H9 (cell line): ENCODE measurements around the gene NYAP2. TPM values are rescaled to one million over a fixed set of nuclear protein-coding genes. Genes with fewer than 3 reads are reported as not detected.

Source experiments
- DNase-seq: peaks from one replicate; pipeline ENCODE4 v3.0.0-alpha.2; 2017
- H2AFZ ChIP-seq: one replicate; pipeline ENCODE4 v1.6.1; 2013; ENCODE audit warnings: mild to moderate bottlenecking, low read length, control low read depth, moderate library complexity
- H2AK5ac ChIP-seq: 2 replicates; pipeline ENCODE4 v1.6.1; 2013; ENCODE audit warnings: low read length, control low read depth, mixed read lengths; ENCODE audit not compliant: insufficient read length
- H2BK120ac ChIP-seq: one replicate; pipeline ENCODE4 v1.6.1; 2013; ENCODE audit warnings: low read depth, mild to moderate bottlenecking, low read length, control low read depth, inconsistent platforms; ENCODE audit not compliant: poor library complexity, severe bottlenecking
- H2BK12ac ChIP-seq: 2 replicates; pipeline ENCODE4 v1.6.1; 2013; ENCODE audit warnings: low read length, control low read depth, mixed read lengths, low read depth; ENCODE audit not compliant: insufficient read length
- H2BK15ac ChIP-seq: 2 replicates; pipeline ENCODE4 v1.6.1; 2013; ENCODE audit warnings: low read depth, low read length, control low read depth
- H2BK20ac ChIP-seq: one replicate; pipeline ENCODE4 v1.6.1; 2013; ENCODE audit warnings: low read depth, mild to moderate bottlenecking, low read length, control low read depth, inconsistent platforms; ENCODE audit not compliant: poor library complexity, severe bottlenecking
- H2BK5ac ChIP-seq: 2 replicates; pipeline ENCODE4 v1.6.1; 2013; ENCODE audit warnings: low read length, control low read depth, mixed read lengths; ENCODE audit not compliant: insufficient read length
- H3K14ac ChIP-seq: 2 replicates; pipeline ENCODE4 v1.6.1; 2013; ENCODE audit warnings: low read length, control low read depth; ENCODE audit not compliant: insufficient read depth
- H3K18ac ChIP-seq: 2 replicates; pipeline ENCODE4 v1.6.1; 2013; ENCODE audit warnings: low read depth, mild to moderate bottlenecking, mixed read lengths, low read length, control low read depth; ENCODE audit not compliant: insufficient read length
- H3K23ac ChIP-seq: 2 replicates; pipeline ENCODE4 v1.6.1; 2013; ENCODE audit warnings: low read length, control low read depth, mixed read lengths, low read depth; ENCODE audit not compliant: insufficient read length
- H3K23me2 ChIP-seq: 2 replicates; pipeline ENCODE4 v1.6.1; 2013; ENCODE audit warnings: low read depth, mild to moderate bottlenecking, mixed read lengths, low read length, control low read depth; ENCODE audit not compliant: insufficient read length, poor library complexity, severe bottlenecking
- H3K27ac ChIP-seq: 2 replicates; pipeline ENCODE4 v1.5.1; 2013; ENCODE audit warnings: low read length, control low read depth, mixed read lengths, low read depth; ENCODE audit not compliant: insufficient read length
- H3K27me3 ChIP-seq: 2 replicates; pipeline ENCODE4 v1.6.1; 2013; ENCODE audit warnings: low read length, control low read depth, inconsistent platforms; ENCODE audit not compliant: insufficient read depth
- H3K4ac ChIP-seq: 2 replicates; pipeline ENCODE4 v1.6.1; 2013; ENCODE audit warnings: low read depth, mild to moderate bottlenecking, control low read depth, inconsistent platforms, low read length, moderate library complexity
- H3K4me1 ChIP-seq: 2 replicates; pipeline ENCODE4 v1.6.1; 2013; ENCODE audit warnings: low read length, control low read depth, inconsistent platforms; ENCODE audit not compliant: insufficient read depth
- H3K4me2 ChIP-seq: 2 replicates; pipeline ENCODE4 v1.6.1; 2013; ENCODE audit warnings: low read length, control low read depth, mixed read lengths; ENCODE audit not compliant: insufficient read length, insufficient read depth
- H3K56ac ChIP-seq: 2 replicates; pipeline ENCODE4 v1.6.1; 2013; ENCODE audit warnings: low read depth, mild to moderate bottlenecking, mixed read lengths, low read length, control low read depth; ENCODE audit not compliant: insufficient read length
- H3K79me1 ChIP-seq: 2 replicates; pipeline ENCODE4 v1.6.1; 2013; ENCODE audit warnings: low read depth, mild to moderate bottlenecking, moderate library complexity, low read length, control low read depth, inconsistent platforms; ENCODE audit not compliant: insufficient read depth, poor library complexity, severe bottlenecking
- H3K79me2 ChIP-seq: 2 replicates; pipeline ENCODE4 v1.6.1; 2013; ENCODE audit warnings: low read length, control low read depth, inconsistent platforms; ENCODE audit not compliant: insufficient read depth
- H3K9ac ChIP-seq: 2 replicates; pipeline ENCODE4 v1.6.1; 2013; ENCODE audit warnings: low read length, control low read depth, mixed read lengths; ENCODE audit not compliant: insufficient read length; ENCODE audit errors: extremely low read depth
- H3K9me3 ChIP-seq: one replicate; pipeline ENCODE4 v1.6.1; 2013; ENCODE audit warnings: low read depth, low read length, inconsistent platforms; ENCODE audit not compliant: control insufficient read depth
- H3T11ph ChIP-seq: one replicate; pipeline ENCODE4 v1.6.1; 2013; ENCODE audit warnings: mild to moderate bottlenecking, low read length, control low read depth, inconsistent platforms
- H4K20me1 ChIP-seq: one replicate; pipeline ENCODE4 v1.6.1; 2013; ENCODE audit not compliant: control insufficient read depth, insufficient read length, insufficient read depth
- H4K5ac ChIP-seq: 2 replicates; pipeline ENCODE4 v1.6.1; 2013; ENCODE audit warnings: low read depth, mild to moderate bottlenecking, mixed read lengths, low read length, control low read depth; ENCODE audit not compliant: insufficient read length
- H4K8ac ChIP-seq: replicated peaks from 2 replicates; pipeline ENCODE4 v1.6.1; 2013; ENCODE audit warnings: low read length, control low read depth, mixed read lengths, low read depth; ENCODE audit not compliant: insufficient read length
- H4K91ac ChIP-seq: 2 replicates; pipeline ENCODE4 v1.6.1; 2013; ENCODE audit warnings: low read depth, mild to moderate bottlenecking, moderate library complexity, mixed read lengths, low read length, control low read depth; ENCODE audit not compliant: insufficient read length
- H3K27ac Mint-ChIP-seq, 3 experiments: 2 replicates in 2 of 3; 3 replicates in 1 of 3; pipeline ENCODE4 v1.8.0; 2020 to 2021; ENCODE audit warnings: mixed read lengths in 3 of 3, mild to moderate bottlenecking in 1 of 3, moderate library complexity in 1 of 3
- H3K27me3 Mint-ChIP-seq: 2 replicates; pipeline ENCODE4 v1.8.0; 2021; ENCODE audit warnings: low read depth, mild to moderate bottlenecking, moderate library complexity, mixed read lengths
- H3K36me3 Mint-ChIP-seq, 3 experiments: 2 replicates in 2 of 3; 3 replicates in 1 of 3; pipeline ENCODE4 v1.8.0; 2020 to 2021; ENCODE audit warnings: low read depth in 3 of 3, mixed read lengths in 3 of 3; ENCODE audit not compliant: insufficient read depth in 1 of 3
- H3K4me1 Mint-ChIP-seq, 2 experiments: 2 replicates each; pipeline ENCODE4 v1.8.0; 2020; ENCODE audit warnings: mixed read lengths in 2 of 2
- H3K4me3 Mint-ChIP-seq, 2 experiments: 2 replicates in 1 of 2; 3 replicates in 1 of 2; pipeline ENCODE4 v1.8.0; 2020 to 2021; ENCODE audit warnings: mild to moderate bottlenecking in 2 of 2, mixed read lengths in 2 of 2, moderate library complexity in 1 of 2
- H3K9me3 Mint-ChIP-seq, 2 experiments: 2 replicates in 1 of 2; 3 replicates in 1 of 2; pipeline ENCODE4 v1.8.0; 2020; ENCODE audit warnings: mild to moderate bottlenecking in 2 of 2, mixed read lengths in 2 of 2, moderate library complexity in 1 of 2
- CTCF ChIP-seq: fragments of 200-600 bp; sonication (generic); conservative IDR thresholded peaks from 3 replicates; pipeline ENCODE4 v1.8.0; 2021; ENCODE audit warnings: antibody characterized with exemption, mild to moderate bottlenecking
- WGBS: extraction: QIAGEN DNeasy Blood & Tissue Kit; methylation state at CpG from one replicate; pipeline ENCODE4 v1.1.7; 2013; ENCODE audit warnings: missing lambda C conversion rate, low lambda C conversion rate, mixed read lengths; ENCODE audit not compliant: insufficient read length; ENCODE audit errors: extremely low coverage; 5-methylcytosine and 5-hydroxymethylcytosine counted together
- total RNA-seq: library from RNA; stranded (reverse); gene quantifications from 2 replicates; pipeline ENCODE4 v1.2.1, GENCODE V29; 2021

Gene NYAP2
- total RNA-seq, 1 experiment from 2014 or later = not detected

- no peak overlapping the region for H3K9ac ChIP-seq
- H3K9me3 Mint-ChIP-seq = peaks cover 3 to 5% of the 10 kb centered on the region in 2 experiments; a peak in 3 of 5 replicates
Measured at GRCh38 chr2:225598897-225599296, 199.4 kb downstream of the NYAP2 start.

More at GRCh38 chr2:225598897-225599296, 199.4 kb downstream of the NYAP2 start:
- H3K4me3 Mint-ChIP-seq = no peak overlapping the region
- Histone ChIP-seq H4K5ac (no peak overlapping the region), H3K14ac (no peak overlapping the region), H2BK5ac (no peak overlapping the region), H4K8ac (no peak overlapping the region), H3K23ac (no peak overlapping the region), H3K4ac (no peak overlapping the region), H3K27me3 (no peaks in the 10 kb centered on the region), H3K23me2 (no peaks in the 10 kb centered on the region), H3K56ac (no peak overlapping the region), H2AK5ac (no peak overlapping the region), H2BK15ac (no peak overlapping the region), H3K79me2 (no peaks in the 10 kb centered on the region), H3K9me3 (no peaks in the 10 kb centered on the region), H2BK120ac (no peak overlapping the region), H2BK20ac (no peak overlapping the region), H4K20me1 (no peaks in the 10 kb centered on the region), H3K79me1 (no peaks in the 10 kb centered on the region), H2BK12ac (no peak overlapping the region), H2AFZ (no peak overlapping the region), H3T11ph (no peak overlapping the region), H3K4me1 (no peaks in the 10 kb centered on the region), H3K27ac (no peak overlapping the region), H4K91ac (no peak overlapping the region), H3K18ac (no peak overlapping the region), H3K4me2 (no peak overlapping the region)
- peaks cover 0 to 5% (median 4%) of the 10 kb centered on the region in 3 experiments; a peak in 2 of 7 replicates for H3K36me3 Mint-ChIP-seq
- no CpG with 5 or more reads among the region's 4 CpGs for WGBS
- H3K27me3 Mint-ChIP-seq = no peaks in the 10 kb centered on the region
- no peak for TF ChIP-seq CTCF
- no peak for DNase-seq
- no peak overlapping the region; a peak in 1 of 7 replicates for H3K27ac Mint-ChIP-seq
- no peaks in the 10 kb centered on the region for H3K4me1 Mint-ChIP-seq
